ENCODE measurements around the gene NUDT2.
"Not testable (repeated sequence)": the region's sequence is repeated elsewhere in the genome, so short reads cannot be mapped to it uniquely, and the experiment has no call there.

The NUDT2 gene

DNA sequence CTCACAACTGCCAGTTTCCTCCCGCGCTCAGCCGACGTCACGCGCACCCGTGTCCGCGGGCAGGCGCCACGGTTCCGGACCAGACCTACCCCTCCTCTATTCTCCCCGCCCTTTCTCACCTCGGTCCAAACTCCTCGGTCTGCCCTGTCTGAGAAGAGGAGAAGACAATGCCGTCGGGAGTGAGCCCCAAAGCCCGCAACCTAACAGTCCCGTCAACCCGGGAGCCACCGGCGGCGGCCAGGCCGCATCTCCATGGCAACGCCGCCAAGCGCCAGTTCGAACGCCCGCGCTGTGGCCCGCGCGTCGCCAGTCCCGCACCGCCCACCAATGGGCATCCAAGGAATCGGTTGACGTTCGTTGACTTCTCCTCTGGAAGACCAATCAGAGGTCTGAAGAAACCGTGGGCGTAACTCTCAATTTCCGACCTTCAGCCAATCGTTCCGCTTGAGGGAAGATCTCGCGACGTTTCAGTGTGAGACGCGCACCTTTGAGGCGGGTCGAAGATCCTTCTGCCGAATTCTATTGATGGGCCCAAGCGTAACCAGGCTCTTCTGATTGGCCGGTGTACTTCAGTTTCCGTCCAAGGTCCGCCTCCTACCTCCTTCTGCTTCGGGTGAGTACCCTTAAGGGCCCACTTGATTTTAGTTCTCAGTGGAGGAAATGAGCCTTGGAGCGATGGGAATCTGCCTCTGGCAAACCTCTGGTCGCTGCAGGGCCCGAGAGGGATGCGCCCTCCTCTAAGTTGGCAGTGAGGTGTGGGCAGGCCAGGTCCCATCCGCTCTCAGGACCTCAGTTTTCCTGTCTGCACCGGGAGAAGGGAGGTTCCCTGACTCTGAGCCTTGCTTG is at the start of gene NUDT2, which contains the start of gene KIF24:
TSS of gene NUDT2 (plus strand) at position 583 of the 846 bp plus-strand sequence. CDS start 9,471 bp downstream, outside the sequence.
TSS of gene KIF24 (minus strand) at position 282 of the 846 bp plus-strand sequence. CDS start 17,922 bp downstream, outside the sequence.
- in situ Hi-C loops (cut with HindIII; ENCODE audit: low sequenced_read_pairs): no loop called here

DNA sequence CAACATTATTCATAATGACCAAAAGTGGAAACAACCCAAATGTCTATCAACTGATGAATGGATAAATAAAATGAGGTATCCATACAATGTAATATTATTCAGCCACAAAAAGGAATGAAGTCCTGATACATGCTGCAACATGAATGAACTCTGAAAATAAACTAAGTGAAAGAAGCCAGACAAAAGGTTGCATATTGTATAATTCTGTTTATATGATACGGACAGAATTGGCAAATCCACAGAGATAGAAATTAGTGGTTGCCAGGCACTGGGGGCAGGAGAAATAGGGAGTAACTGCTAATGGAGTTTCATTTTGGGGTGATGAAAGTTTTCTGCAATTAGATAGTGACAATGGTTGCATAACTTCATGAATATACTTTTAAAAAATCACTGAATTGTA is 47.3 kb upstream of the NUDT2 start:
- in situ Hi-C loops (cut with HindIII; ENCODE audit: low sequenced_read_pairs): no loop called here

GRCh38 chr9:34289159-34289558 is 40.2 kb upstream of the NUDT2 start:
- in situ Hi-C loops (cut with HindIII; ENCODE audit: low sequenced_read_pairs): no loop called here

- in situ Hi-C loops (cut with HindIII; ENCODE audit: low sequenced_read_pairs): no loop called here
Observed at GRCh38 chr9:34291023-34291422, 38.3 kb upstream of the NUDT2 start.

DNA sequence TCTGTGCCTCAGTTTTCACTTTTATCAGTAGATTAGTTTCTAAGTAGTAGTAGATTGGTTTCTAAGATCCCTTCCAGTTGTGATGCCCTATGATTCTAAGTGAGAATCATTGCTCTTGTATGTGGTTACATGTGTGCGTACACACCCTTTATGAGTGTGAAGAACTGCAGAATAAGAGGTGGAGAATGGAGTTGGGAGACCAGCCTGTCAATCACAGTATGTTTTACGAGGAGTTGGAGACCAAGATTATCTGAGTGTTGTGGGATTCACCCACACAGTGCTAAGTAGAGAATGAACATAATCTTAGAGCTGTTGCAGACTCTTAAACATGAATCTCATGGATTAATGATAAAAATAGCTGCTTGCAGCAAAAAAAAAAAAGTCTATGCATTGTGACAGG is 37.9 kb upstream of the NUDT2 start:
- in situ Hi-C loops (cut with HindIII; ENCODE audit: low sequenced_read_pairs): no loop called here

DNA sequence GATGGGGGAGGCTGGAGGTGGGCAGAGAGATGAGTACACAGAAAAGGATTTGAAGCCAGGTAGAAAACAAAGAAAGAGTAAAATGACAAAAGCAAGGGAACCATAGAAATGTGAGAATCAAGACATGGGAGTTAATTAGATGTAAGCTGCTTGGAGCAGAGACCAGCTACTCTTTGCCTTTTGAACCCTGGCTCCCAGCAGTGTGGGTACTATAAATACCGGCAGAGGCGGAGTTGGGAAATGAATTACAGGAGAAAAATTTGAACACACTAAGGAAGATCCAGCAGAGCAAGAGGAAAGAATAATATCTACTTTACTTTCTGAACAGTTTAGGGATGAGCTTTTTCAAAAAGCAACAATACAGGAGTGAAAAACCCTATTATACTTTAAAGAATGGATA is 36.8 kb upstream of the NUDT2 start:
- in situ Hi-C loops (cut with HindIII; ENCODE audit: low sequenced_read_pairs): no loop called here

DNA sequence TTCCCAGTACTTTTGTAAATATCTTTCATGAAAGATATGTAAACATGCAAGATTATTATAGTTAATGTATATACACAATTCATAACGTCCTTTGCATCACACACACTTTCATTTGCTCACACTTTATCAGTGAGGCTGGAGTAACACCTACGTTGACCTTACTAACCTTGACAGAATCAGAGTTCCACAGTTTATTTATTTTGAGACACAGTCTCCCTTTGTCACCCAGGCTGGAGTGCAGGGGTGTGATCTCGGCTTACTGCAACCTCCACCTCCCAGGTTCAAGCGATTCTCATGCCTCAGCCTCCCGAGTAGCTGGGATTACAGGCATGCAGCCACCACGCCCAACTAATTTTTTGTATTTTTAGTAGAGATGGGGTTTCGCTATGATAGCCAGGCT is 28.3 kb upstream of the NUDT2 start:
- in situ Hi-C loops (cut with HindIII; ENCODE audit: low sequenced_read_pairs): not testable (repeated sequence)

GRCh38 chr9:34308316-34308715 is 21.1 kb upstream of the NUDT2 start:
- in situ Hi-C loops (cut with HindIII; ENCODE audit: low sequenced_read_pairs): not testable (repeated sequence)

GRCh38 chr9:34310215-34310614 is 19.2 kb upstream of the NUDT2 start:
- in situ Hi-C loops (cut with HindIII; ENCODE audit: low sequenced_read_pairs): no loop called here

- in situ Hi-C loops (cut with HindIII; ENCODE audit: low sequenced_read_pairs): no loop called here
Observed at GRCh38 chr9:34311499-34312185, 17.7 kb upstream of the NUDT2 start.

DNA sequence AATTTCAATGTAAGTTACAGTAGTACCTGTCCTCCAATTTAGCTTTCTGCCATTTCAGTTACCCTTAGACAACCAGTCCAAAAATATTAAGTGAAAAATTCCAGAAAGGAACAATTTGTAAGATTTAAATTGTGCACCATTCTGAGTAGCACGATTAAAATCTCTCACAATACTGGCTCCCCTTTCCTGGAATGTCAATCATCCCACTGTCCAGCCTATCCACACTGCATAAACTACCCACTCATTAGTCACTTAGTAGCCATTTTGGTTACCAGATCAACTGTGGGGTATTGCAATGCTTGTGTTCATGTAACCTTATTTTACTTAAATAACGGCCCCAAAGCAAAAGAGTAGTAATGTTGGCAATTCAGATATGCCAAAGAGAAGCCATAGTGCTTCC is 11.9 kb upstream of the NUDT2 start:
- in situ Hi-C loops (cut with HindIII; ENCODE audit: low sequenced_read_pairs): no loop called here

DNA sequence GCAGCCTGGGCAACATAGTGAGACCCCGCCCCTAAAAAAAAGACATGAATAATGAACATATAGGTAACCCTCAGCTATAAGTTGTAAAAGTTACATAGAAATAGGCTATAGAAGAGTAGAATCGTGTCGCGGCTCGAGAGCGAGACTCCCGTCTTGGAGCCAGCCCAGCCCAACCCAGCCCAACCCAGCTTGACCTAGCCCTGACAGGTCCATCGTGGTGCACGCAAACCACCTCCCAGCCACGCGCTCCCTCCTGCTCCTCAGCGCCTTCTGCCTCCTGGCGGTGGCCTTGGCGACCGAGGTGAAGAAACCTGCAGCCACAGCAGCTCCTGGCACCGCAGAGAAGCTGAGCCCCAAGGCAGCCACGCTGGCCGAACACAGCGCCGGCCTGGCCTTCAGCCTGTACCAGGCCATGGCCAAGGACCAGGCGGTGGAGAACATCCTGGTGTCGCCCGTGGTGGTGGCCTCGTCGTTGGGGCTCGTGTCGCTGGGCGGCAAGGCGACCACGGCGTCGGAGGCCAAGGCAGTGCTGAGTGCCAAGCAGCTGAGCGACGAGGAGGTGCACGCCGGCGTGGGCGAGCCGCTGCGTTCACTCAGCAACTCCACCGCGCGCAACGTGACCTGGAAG is 11.1 kb upstream of the NUDT2 start:
- in situ Hi-C loops (cut with HindIII; ENCODE audit: low sequenced_read_pairs): no loop called here

DNA sequence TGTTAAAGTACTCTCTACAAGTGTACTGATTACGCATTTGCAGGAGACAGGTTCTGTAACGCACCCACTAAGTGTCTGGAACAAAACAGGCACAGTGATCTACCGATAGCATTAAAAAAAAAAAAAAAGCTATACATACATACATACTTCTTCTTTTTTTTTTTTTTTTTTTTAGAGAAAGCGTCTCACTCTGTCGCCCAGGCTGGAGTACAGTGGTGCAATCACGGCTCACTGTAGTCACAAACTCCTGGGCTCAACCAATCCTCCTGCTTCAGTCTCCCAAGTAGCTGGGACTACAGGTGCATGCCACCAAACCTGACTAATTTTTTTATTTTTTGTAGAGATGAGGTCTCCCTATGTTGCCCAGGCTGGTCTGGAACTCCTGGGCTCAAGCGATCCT is 7.9 kb upstream of the NUDT2 start:
- in situ Hi-C loops (cut with HindIII; ENCODE audit: low sequenced_read_pairs): no loop called here

DNA sequence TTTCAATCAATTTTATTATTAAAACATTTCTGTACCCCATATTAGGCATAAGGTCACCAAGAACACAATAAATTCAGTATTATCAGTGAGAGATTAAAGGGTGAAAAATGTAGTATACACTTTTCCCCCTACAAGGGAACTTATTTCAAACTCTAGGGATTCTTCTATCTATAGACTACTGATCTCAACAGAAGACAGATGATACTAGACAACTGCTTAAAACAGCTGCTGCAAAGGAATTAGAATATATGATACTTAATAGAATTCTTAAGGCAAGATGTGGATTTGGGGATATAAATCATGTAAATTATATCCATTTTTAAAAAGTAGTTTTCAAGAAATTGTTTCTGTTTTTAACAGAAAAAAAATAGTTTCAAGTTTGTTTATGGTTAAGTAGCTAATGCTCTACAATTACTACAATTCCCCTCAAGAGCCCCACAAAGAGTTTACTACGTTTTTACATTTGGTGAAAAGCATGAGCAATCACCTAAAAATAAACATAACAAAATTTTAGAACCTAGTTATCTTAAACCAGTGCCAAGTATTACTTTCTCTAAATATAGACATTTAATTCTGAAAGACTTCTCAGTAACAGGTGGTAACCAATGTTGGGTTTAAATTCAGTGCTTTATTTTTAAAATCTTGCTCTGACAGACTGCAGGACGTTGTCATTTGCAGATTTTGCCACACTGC is 6.3 kb upstream of the NUDT2 start:
- in situ Hi-C loops (cut with HindIII; ENCODE audit: low sequenced_read_pairs): no loop called here

GRCh38 chr9:34326690-34327089 is 2.7 kb upstream of the NUDT2 start:
- in situ Hi-C loops (cut with HindIII; ENCODE audit: low sequenced_read_pairs): no loop called here

GRCh38 chr9:34328500-34328986 is 826 bp upstream of the NUDT2 start:
- in situ Hi-C loops (cut with HindIII; ENCODE audit: low sequenced_read_pairs): no loop called here

GRCh38 chr9:34331196-34331595 is 1.8 kb downstream of the NUDT2 start:
- in situ Hi-C loops (cut with HindIII; ENCODE audit: low sequenced_read_pairs): no loop called here

DNA sequence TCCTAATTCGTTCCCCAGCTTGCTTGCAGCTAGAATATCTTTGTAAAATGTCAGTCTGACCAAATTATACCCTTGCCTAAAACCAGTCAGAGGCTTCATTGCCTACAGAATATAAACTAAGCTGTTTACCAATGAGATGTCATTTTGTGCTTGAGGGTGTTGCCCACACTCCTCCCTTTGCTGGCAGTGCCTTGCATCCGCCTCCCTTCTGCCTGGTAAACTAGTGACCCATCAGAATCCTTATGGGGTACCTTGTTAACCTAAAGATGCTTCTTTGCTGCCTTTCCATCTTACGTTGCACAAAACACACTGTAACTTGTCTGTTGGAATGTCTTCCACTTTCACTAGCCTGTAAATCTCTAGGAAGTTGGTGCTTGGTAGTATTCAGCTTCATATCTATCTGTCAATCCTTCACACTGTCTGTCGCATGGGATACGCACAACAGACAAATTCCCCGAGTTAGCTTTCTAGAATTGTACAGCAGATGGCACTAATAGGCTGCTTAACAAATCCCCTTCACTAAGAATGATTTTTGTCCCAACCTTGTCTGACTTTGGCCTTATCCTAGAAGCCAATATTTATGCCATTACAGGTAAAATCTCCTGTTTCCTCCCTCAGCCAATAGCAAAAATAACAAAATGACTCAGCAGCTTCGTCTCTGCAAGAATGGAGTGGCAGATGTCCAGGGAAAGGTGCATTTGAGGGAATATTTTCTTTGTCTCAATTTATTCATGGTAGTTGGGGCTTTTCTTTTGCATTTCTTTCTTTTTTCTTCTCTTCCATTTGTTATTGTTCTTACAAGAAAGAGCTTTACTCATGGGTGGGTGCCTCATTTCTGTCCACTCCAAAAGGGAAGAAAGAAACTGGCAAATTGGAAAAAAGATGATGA is 3.0 kb downstream of the NUDT2 start:
- in situ Hi-C loops (cut with HindIII; ENCODE audit: low sequenced_read_pairs): no loop called here

DNA sequence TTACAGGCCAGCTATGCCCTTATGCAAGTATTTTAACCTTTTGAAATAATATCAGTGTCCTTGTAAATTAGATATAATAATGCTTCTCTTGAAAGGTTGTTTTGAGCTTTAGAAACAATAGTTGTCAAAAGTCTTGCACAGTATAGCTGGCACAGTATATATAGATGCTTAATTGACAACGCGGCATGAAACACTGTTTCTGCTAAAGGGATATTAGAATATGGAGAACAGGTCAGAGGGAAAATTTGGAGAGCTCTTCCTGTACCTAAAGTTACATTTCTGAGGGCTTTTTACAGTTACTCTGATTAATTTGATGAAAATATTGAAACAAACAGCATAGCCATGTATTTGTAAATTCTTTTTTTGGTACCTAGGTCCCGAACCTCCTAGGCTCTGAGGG is 4.5 kb downstream of the NUDT2 start:
- in situ Hi-C loops (cut with HindIII; ENCODE audit: low sequenced_read_pairs): no loop called here

- in situ Hi-C loops (cut with HindIII; ENCODE audit: low sequenced_read_pairs): no loop called here
Observed at GRCh38 chr9:34334337-34334824, 5.0 kb downstream of the NUDT2 start.

All from DLD1 (cell line).